Panc1 (cell line): Measurements from ENCODE around the gene SPATA3.
"Not testable (repeated sequence)": the region's sequence is repeated elsewhere in the genome, so short reads cannot be mapped to it uniquely, and the experiment has no call there.

Experiments
- POLR2AphosphoS5 ChIP-seq: IDR thresholded peaks from 2 replicates; pipeline ENCODE4 v1.6.1; 2012; ENCODE audit warnings: mild to moderate bottlenecking, low read depth, low read length, moderate library complexity
- REST ChIP-seq, 2 experiments: IDR thresholded peaks; 2 replicates each; pipeline ENCODE4 v1.6.1; 2011 to 2012; ENCODE audit warnings: low read depth in 2 of 2, control low read depth in 1 of 2, low read length in 1 of 2, mild to moderate bottlenecking in 1 of 2, moderate library complexity in 1 of 2; ENCODE audit not compliant: insufficient read depth in 1 of 2
- SIN3A ChIP-seq: IDR thresholded peaks from 2 replicates; pipeline ENCODE4 v1.6.1; 2012; ENCODE audit warnings: low read depth, mild to moderate bottlenecking, low read length, moderate library complexity, borderline replicate concordance; ENCODE audit not compliant: insufficient read depth
- TCF7L2 ChIP-seq: IDR thresholded peaks from 2 replicates; pipeline ENCODE4 v1.6.1; 2011; ENCODE audit warnings: mild to moderate bottlenecking, low read depth, low read length, inconsistent platforms
- TF ChIP-seq, protein P1 (sequence below): fragments of 450-650 bp; IDR thresholded peaks from 2 replicates; pipeline ENCODE4 v1.5.1; 2017; ENCODE audit warnings: mild to moderate bottlenecking

DNA sequence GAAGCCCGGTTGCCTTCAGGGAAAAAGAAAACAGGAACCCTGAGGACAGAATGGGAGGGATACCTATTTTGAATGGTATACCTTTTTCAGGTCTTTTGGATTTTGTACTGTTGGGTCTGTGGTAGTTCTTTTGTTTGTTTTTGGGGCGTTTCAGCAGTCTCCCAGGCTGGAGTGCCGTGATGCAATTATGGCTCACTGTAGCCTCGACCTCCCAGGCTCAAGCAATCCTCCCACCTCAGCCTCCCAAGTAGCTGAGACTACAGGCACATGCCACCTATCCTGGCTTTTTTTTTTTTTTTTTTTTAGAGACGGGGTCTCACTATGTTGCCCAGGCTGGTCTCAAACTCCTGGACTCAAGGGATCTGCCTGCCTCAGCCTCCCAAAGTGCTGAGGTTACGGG is 27.6 kb upstream of the SPATA3 start:
- TF ChIP-seq, protein P1, sequence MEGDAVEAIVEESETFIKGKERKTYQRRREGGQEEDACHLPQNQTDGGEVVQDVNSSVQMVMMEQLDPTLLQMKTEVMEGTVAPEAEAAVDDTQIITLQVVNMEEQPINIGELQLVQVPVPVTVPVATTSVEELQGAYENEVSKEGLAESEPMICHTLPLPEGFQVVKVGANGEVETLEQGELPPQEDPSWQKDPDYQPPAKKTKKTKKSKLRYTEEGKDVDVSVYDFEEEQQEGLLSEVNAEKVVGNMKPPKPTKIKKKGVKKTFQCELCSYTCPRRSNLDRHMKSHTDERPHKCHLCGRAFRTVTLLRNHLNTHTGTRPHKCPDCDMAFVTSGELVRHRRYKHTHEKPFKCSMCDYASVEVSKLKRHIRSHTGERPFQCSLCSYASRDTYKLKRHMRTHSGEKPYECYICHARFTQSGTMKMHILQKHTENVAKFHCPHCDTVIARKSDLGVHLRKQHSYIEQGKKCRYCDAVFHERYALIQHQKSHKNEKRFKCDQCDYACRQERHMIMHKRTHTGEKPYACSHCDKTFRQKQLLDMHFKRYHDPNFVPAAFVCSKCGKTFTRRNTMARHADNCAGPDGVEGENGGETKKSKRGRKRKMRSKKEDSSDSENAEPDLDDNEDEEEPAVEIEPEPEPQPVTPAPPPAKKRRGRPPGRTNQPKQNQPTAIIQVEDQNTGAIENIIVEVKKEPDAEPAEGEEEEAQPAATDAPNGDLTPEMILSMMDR: not testable (repeated sequence)
- not testable (repeated sequence) for TF ChIP-seq POLR2AphosphoS5; REST (IDR thresholded peaks at IDR 0.05; ENCODE audit: insufficient read depth in 1 of 2, low read depth in 2 of 2, low read length in 1 of 2); SIN3A; TCF7L2
